Thymus (tissue), 11 donors: ENCODE results near the gene TJP1. TPM values are rescaled to one million over a fixed set of nuclear protein-coding genes. Genes with fewer than 3 reads are reported as not detected.

ENCODE experiments used
- DNase-seq, 9 donors: peaks; one replicate each; pipeline ENCODE4 v3.0.0-alpha.2; 2013; ENCODE audit warnings: low spot score in 9 of 9, low read depth in 6 of 9, missing footprints in 1 of 9
- H3K27ac ChIP-seq, 2 donors: one replicate each; pipeline ENCODE4 v1.5.1; 2013; ENCODE audit warnings: control low read depth in 1 of 2, low read depth in 1 of 2, low read length in 1 of 2, mild to moderate bottlenecking in 1 of 2, moderate library complexity in 1 of 2
- H3K27me3 ChIP-seq, 2 donors: one replicate each; pipeline ENCODE4 v1.5.1; 2013; ENCODE audit warnings: low read length in 1 of 2; ENCODE audit not compliant: control insufficient read depth in 2 of 2, insufficient read depth in 1 of 2
- H3K36me3 ChIP-seq, 2 donors: one replicate each; pipeline ENCODE4 v1.5.1; 2013; ENCODE audit warnings: low read length in 1 of 2, mild to moderate bottlenecking in 1 of 2, moderate library complexity in 1 of 2; ENCODE audit not compliant: control insufficient read depth in 2 of 2, insufficient read depth in 2 of 2
- H3K4me1 ChIP-seq, 2 donors: one replicate each; pipeline ENCODE4 v1.5.1; 2013; ENCODE audit warnings: low read length in 2 of 2; ENCODE audit not compliant: control insufficient read depth in 2 of 2, insufficient read depth in 2 of 2
- H3K4me3 ChIP-seq, 2 donors: one replicate each; pipeline ENCODE4 v1.5.1; 2013; ENCODE audit warnings: low read length in 2 of 2, control low read depth in 1 of 2, mild to moderate bottlenecking in 1 of 2
- H3K9me3 ChIP-seq, 2 donors: one replicate each; pipeline ENCODE4 v1.5.1; 2013; ENCODE audit warnings: low read length in 1 of 2, mild to moderate bottlenecking in 1 of 2; ENCODE audit not compliant: control insufficient read depth in 2 of 2, insufficient read depth in 1 of 2
- WGBS: extraction: QIAGEN DNeasy Blood & Tissue Kit; methylation state at CpG from one replicate; pipeline ENCODE4 v1.1.7; 2013; 5-methylcytosine and 5-hydroxymethylcytosine counted together
- polyA plus RNA-seq: library from polyadenylated mRNA; stranded (reverse); fragments of 200-250 nt; gene quantifications from one replicate; pipeline ENCODE4 v1.2.3, GENCODE V29; 2013
- total RNA-seq: library from RNA; stranded (reverse); fragments of 120-200 nt; gene quantifications from one replicate; pipeline ENCODE4 v1.2.4, GENCODE V29; 2013
- donor health status: healthy.

The TJP1 gene
- total and polyA plus RNA-seq, 2 donors = 7.3 to 11.5 TPM

GRCh38 chr15:29712149-29712885 lies 110.0 kb downstream of the TJP1 start:
- H3K27me3 ChIP-seq = no peaks in the 10 kb centered on the region
- no peaks in the 10 kb centered on the region for H3K36me3 ChIP-seq
- WGBS = 97% methylated on average over 3 of the region's 3 CpGs
- no peaks in the 10 kb centered on the region for H3K4me1 ChIP-seq
- no peak overlapping the region for H3K27ac ChIP-seq
- no peak overlapping the region for H3K4me3 ChIP-seq
- no peaks in the 10 kb centered on the region for H3K9me3 ChIP-seq
- no peak for DNase-seq

GRCh38 chr15:29711531-29711930 lies 110.7 kb downstream of the TJP1 start:
- Histone ChIP-seq H3K27me3 (no peaks in the 10 kb centered on the region), H3K9me3 (no peaks in the 10 kb centered on the region), H3K27ac (no peak overlapping the region), H3K4me3 (no peak overlapping the region), H3K36me3 (no peaks in the 10 kb centered on the region), H3K4me1 (no peaks in the 10 kb centered on the region)
- 94% methylated on average over 8 of the region's 8 CpGs for WGBS
- no peak for DNase-seq

- DNase-seq = no peak
- Histone ChIP-seq H3K27me3 (no peaks in the 10 kb centered on the region), H3K27ac (no peak overlapping the region), H3K4me1 (no peaks in the 10 kb centered on the region), H3K4me3 (no peak overlapping the region), H3K36me3 (no peaks in the 10 kb centered on the region), H3K9me3 (no peaks in the 10 kb centered on the region)
- WGBS = 94% methylated on average over 4 of the region's 4 CpGs
Observed at GRCh38 chr15:29708519-29708918, 113.7 kb downstream of the TJP1 start.

GRCh38 chr15:29704950-29705597 lies 117.2 kb downstream of the TJP1 start:
- no peak for DNase-seq
- H3K9me3 ChIP-seq = no peaks in the 10 kb centered on the region
- H3K4me1 ChIP-seq = no peaks in the 10 kb centered on the region
- H3K27me3 ChIP-seq = no peaks in the 10 kb centered on the region
- no peaks in the 10 kb centered on the region for H3K36me3 ChIP-seq
- no peak overlapping the region for H3K27ac ChIP-seq
- H3K4me3 ChIP-seq = no peak overlapping the region
- 92% methylated on average over 6 of the region's 6 CpGs for WGBS

- no peaks in the 10 kb centered on the region for H3K27me3 ChIP-seq
- H3K27ac ChIP-seq = no peak overlapping the region
- DNase-seq = no peak
- no peaks in the 10 kb centered on the region for H3K36me3 ChIP-seq
- no peaks in the 10 kb centered on the region for H3K4me1 ChIP-seq
- H3K9me3 ChIP-seq = no peaks in the 10 kb centered on the region
- no peak overlapping the region for H3K4me3 ChIP-seq
- WGBS = 97% methylated on average over 5 of the region's 5 CpGs
Observed at GRCh38 chr15:29701151-29701550, 121.1 kb downstream of the TJP1 start.

GRCh38 chr15:29700296-29700695 lies 122.0 kb downstream of the TJP1 start:
- Histone ChIP-seq H3K4me3 (no peak overlapping the region), H3K36me3 (no peaks in the 10 kb centered on the region), H3K27me3 (no peaks in the 10 kb centered on the region), H3K4me1 (no peaks in the 10 kb centered on the region), H3K27ac (no peak overlapping the region), H3K9me3 (no peaks in the 10 kb centered on the region)
- DNase-seq = no peak
- WGBS = 84% methylated on average over 3 of the region's 3 CpGs

- 96% methylated on average over 8 of the region's 8 CpGs for WGBS
- H3K27me3 ChIP-seq = no peaks in the 10 kb centered on the region
- no peak for DNase-seq
- no peaks in the 10 kb centered on the region for H3K9me3 ChIP-seq
- H3K4me1 ChIP-seq = no peaks in the 10 kb centered on the region
- no peak overlapping the region for H3K27ac ChIP-seq
- H3K4me3 ChIP-seq = no peak overlapping the region
- H3K36me3 ChIP-seq = no peaks in the 10 kb centered on the region
Observed at GRCh38 chr15:29699791-29700190, 122.5 kb downstream of the TJP1 start.

- DNase-seq = no peak
- Histone ChIP-seq H3K4me1 (no peaks in the 10 kb centered on the region), H3K9me3 (no peaks in the 10 kb centered on the region), H3K27ac (no peak overlapping the region), H3K4me3 (no peak overlapping the region), H3K27me3 (no peaks in the 10 kb centered on the region), H3K36me3 (no peaks in the 10 kb centered on the region)
- 93% methylated on average over 12 of the region's 12 CpGs for WGBS
Observed at GRCh38 chr15:29698030-29698701, 124.1 kb downstream of the TJP1 start.
